Stromal cell of bone marrow (primary cell): Measurements from ENCODE around the gene RBM26.
"Not testable (repeated sequence)": the region's sequence is repeated elsewhere in the genome, so short reads cannot be mapped to it uniquely, and the experiment has no call there.

Experiments
- DNase-seq: peaks from one replicate; pipeline ENCODE4 v3.0.0-alpha.2; 2012; ENCODE audit warnings: low read depth

RBM26 gene

GRCh38 chr13:79386125-79386826, 19.8 kb downstream of the RBM26 start:
- DNase-seq = no peak

GRCh38 chr13:79385694-79386093, 20.4 kb downstream of the RBM26 start:
- DNase-seq = no peak

- DNase-seq = no peak
Measured at GRCh38 chr13:79384022-79384610, 21.9 kb downstream of the RBM26 start.

GRCh38 chr13:79382545-79383275, 23.3 kb downstream of the RBM26 start:
- no peak for DNase-seq

GRCh38 chr13:79380997-79381396, 25.1 kb downstream of the RBM26 start:
- DNase-seq = no peak

GRCh38 chr13:79379274-79379673, 26.8 kb downstream of the RBM26 start:
- no peak for DNase-seq

GRCh38 chr13:79376843-79377242, 29.2 kb downstream of the RBM26 start:
- DNase-seq = no peak

- no peak for DNase-seq
Measured at GRCh38 chr13:79374578-79374977, 31.5 kb downstream of the RBM26 start.

GRCh38 chr13:79373916-79374315, 32.1 kb downstream of the RBM26 start:
- no peak for DNase-seq

- DNase-seq = no peak
Measured at GRCh38 chr13:79369226-79369625, 36.8 kb downstream of the RBM26 start.

- DNase-seq = no peak
Measured at GRCh38 chr13:79365981-79366380, 40.1 kb downstream of the RBM26 start.

- DNase-seq = no peak
Measured at GRCh38 chr13:79361299-79361698, 44.8 kb downstream of the RBM26 start.

GRCh38 chr13:79360095-79360494, 46.0 kb downstream of the RBM26 start:
- no peak for DNase-seq

- no peak for DNase-seq
Measured at GRCh38 chr13:79359064-79359463, 47.0 kb downstream of the RBM26 start.

- no peak for DNase-seq
Measured at GRCh38 chr13:79354285-79354684, 51.8 kb downstream of the RBM26 start.

GRCh38 chr13:79353693-79354092, 52.4 kb downstream of the RBM26 start:
- no peak for DNase-seq

GRCh38 chr13:79352107-79352506, 53.9 kb downstream of the RBM26 start:
- DNase-seq = no peak

GRCh38 chr13:79349608-79350007, 56.4 kb downstream of the RBM26 start:
- DNase-seq = not testable (repeated sequence)

- no peak for DNase-seq
Measured at GRCh38 chr13:79349011-79349410, 57.0 kb downstream of the RBM26 start.

GRCh38 chr13:79346300-79346914, 59.6 kb downstream of the RBM26 start:
- no peak for DNase-seq

GRCh38 chr13:79341202-79341601, 64.9 kb downstream of the RBM26 start:
- no peak for DNase-seq

GRCh38 chr13:79340490-79340889, 65.6 kb downstream of the RBM26 start:
- no peak for DNase-seq

GRCh38 chr13:79338343-79338742, 67.7 kb downstream of the RBM26 start:
- DNase-seq = no peak
